NOMO-1 treated with dmso at 0.1 percent for 144 hours (cell line): ENCODE results near the gene AKNA.
"Not testable (repeated sequence)": the region's sequence is repeated elsewhere in the genome, so short reads cannot be mapped to it uniquely, and the experiment has no call there.

Source experiments
- DNase-seq: peaks from one replicate; lab custom pipeline; 2025; ENCODE audit not compliant: unreplicated experiment; lab: John Stamatoyannopoulos, UW

The AKNA gene

DNA sequence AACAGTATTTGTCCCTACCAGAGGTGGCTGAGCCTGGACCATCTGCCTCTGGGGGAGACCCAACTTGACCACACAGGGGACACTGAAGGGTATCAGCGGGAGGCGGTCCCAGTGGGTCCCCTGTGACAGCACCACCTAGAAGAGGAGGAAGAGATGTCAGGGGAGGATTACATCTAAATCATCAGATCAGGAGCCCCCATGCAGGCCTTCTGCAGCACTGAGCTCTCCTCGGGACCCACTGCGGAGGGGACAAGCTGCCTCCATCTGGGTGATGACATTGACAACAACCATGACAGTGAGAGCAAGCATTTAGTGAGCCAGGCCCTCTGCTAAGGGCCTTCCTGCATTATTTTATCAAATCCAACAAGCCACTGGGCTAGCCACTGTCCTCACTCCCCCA lies 45.8 kb downstream of the AKNA start:
- DNase-seq, result no peak

- DNase-seq, result no peak
These were observed 46.5 kb downstream of the AKNA start for GRCh38 chr9:114341152-114341830.

- no peak for DNase-seq
These were observed 48.5 kb downstream of the AKNA start for GRCh38 chr9:114339130-114339908.

DNA sequence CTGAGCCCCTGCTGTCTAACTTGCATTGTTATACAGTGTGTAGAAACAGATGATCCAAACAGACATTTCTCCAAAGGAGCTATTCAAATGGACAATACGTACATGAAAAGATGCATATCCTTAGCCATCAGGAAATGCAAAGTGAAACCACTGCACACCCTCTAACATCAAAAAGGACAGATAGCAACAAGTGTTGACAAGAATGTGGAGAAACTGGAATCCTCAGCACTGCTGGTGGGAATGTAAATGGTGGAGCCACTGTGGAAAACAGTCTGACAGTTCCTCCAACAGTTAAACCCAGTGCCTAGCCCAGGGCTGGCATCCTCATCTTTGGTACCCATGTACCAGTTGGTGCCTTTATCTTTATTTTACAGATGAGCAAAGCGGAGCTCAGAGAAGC lies 49.6 kb downstream of the AKNA start:
- DNase-seq, result no peak

DNA sequence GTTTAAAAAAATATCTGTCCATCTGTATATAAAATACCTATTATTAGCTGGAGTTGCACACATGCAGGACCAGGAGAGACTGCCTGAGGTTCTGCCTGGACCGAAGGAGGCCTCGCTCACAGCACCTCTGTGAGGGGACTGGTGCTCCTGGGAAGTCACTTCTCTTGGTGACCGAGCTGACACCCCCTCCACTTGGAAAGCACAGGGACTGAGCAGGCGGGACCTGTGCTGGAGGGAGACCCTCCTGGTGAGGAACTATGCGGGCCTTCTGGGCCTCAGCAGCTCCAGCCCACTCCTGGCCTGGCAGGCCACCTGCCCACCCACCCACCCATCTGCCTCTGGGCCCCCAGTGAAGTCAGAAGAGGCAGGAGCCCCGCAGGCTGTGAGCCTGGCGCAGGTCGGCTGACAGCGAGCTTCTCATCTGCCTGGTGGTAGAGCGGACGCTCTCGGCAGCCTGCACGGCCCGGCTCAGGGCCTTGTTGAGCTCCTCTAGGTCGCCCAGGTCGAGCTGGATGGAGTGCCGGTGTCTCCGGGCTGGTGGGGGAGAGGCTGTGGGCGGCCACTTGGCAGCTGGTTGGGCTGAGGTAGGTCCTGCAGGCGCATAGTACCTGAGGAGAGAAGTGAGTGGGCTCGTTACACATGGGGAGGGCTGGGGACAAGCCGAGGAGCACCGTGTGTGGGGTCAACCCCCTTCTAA lies 50.9 kb downstream of the AKNA start:
- DNase-seq, result no peak

- no peak for DNase-seq
These were observed 51.6 kb downstream of the AKNA start for GRCh38 chr9:114336157-114336556.

- no peak for DNase-seq
These were observed 52.0 kb downstream of the AKNA start for GRCh38 chr9:114335745-114336144.

GRCh38 chr9:114334490-114334889 lies 53.3 kb downstream of the AKNA start:
- DNase-seq, result no peak

DNA sequence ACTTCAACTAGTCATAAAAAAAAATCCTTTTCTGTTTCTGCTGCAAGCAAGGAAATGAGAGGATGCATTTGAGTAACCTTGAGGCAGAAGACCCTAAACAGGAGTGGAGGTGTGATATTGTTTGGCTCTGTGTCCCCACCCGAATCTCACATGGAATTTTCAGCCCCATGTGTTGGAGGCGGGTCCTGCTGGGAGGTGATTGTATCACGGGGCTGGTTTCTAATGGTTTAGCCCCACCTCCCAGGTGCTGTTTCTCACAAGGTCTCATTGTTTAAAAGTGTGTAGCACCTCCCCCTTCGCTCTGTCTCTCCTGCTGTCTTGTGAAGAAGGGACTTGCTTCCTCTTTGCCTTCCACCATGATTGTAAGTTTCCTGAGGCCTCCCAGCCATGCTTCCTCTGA lies 54.1 kb downstream of the AKNA start:
- DNase-seq, result not testable (repeated sequence)

- not testable (repeated sequence) for DNase-seq
These were observed 55.2 kb downstream of the AKNA start for GRCh38 chr9:114332474-114333040.

GRCh38 chr9:114331229-114332195 lies 56.3 kb downstream of the AKNA start:
- DNase-seq, result not testable (repeated sequence)

DNA sequence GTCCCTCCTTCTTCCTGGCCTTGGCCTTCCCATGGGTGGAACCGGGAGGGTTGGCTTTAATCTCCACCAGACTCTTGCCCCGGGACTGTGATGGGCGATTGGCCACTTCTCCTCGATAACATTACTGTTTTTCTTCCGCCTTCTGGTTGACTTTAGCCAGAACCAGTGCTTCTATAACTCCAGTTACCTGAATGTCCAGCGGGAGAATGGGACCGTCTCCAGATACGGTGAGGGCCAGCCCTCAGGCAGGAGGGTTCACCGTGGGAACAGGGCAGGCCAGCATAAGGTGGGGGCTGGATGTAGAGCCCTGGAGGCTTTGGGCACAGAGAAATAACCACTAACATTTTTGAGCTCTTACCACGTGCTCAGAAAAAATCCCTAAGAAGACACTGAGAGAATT lies 57.1 kb downstream of the AKNA start:
- DNase-seq, result no peak

DNA sequence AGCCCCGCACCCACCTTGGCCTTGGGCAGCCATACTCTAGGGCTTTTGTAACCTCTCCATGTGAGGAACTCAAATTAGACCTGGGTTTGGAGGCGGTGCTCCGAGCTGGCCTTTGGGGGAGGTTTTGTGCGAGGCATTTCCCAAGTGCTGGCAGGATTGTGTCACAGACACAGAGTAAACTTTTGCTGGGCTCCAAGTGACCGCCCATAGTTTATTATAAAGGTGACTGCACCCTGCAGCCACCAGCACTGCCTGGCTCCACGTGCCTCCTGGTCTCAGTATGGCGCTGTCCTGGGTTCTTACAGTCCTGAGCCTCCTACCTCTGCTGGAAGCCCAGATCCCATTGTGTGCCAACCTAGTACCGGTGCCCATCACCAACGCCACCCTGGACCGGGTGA lies 58.2 kb downstream of the AKNA start, which contains the start of gene ORM2:
TSS of gene ORM2 (plus strand) at position 245 of the 398 bp plus-strand sequence. CDS start at position 281, 36 bp downstream.
- not testable (repeated sequence) for DNase-seq

- DNase-seq, result not testable (repeated sequence)
These were observed 58.7 kb downstream of the AKNA start for GRCh38 chr9:114328937-114329624.

DNA sequence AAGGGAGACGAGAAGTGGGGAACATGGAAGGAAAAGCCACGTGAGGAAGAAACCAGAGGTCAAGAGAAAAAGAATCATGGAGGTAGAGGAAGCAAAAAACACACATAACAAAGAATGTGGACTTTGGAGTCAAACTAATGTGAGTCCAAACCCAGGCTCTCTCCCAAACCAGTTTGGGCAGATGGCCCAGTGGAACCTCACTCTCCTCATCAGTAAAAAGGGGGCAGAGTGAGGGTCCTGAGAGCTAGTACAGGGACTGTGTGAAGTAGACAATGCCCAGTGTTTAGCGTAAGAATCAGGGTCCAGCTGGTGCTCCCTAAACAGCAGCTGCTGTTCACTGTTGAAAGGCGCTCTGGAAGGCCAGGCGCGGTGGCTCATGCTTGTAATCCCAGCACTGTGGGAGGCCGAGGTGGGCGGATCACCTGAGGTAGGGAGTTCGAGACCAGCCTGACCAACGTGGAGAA lies 59.4 kb downstream of the AKNA start:
- DNase-seq, result not testable (repeated sequence)

- no peak for DNase-seq
These were observed 60.0 kb downstream of the AKNA start for GRCh38 chr9:114327749-114328148.

DNA sequence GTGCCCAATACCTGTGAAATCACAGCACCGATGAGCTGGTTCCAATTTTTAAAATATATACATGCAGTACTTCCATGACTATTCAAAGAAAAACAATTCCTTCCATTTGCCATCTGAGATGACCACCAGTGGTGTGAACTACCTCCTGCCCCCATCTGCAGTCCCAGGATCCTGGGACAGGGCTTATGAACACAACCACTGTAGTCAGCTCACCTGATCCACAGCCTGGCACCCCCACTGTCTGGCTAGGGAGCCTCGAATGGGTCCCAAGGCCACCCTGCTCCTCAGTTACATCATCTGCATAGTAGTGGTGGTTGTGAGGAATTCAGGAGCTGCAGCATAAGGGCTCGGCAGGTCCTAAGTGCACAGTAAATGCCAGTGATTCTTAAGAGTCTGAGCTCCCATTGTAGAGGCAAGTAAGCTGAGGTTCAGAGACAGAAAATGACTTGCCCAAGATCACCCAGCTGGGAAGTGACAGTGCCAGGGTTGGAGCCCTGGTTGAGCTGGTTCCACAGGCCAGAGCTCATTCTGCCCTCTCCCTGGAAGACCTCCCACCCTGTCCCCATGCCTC lies 62.0 kb downstream of the AKNA start:
- not testable (repeated sequence) for DNase-seq

GRCh38 chr9:114324965-114325364 lies 62.8 kb downstream of the AKNA start:
- DNase-seq, result not testable (repeated sequence)

DNA sequence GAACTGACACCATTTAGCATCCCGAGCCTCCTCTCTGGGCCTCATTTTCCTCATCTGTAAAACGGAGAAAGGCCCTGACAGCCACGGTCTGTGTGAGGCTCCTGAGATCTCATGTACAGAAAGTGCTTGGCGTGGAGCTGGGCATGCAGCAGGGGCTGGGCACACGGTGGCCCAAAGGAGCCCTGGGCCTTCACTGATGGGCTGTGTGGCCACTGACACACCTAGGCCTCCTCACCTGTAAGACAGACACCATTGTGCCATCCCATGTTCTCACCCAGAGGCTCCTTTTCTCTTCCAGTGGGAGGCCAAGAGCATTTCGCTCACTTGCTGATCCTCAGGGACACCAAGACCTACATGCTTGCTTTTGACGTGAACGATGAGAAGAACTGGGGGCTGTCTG lies 63.3 kb downstream of the AKNA start:
- DNase-seq, result no peak
